Measurements from ENCODE around the gene PFKP. TPM values are rescaled to one million over a fixed set of nuclear protein-coding genes. Genes with fewer than 3 reads are reported as not detected.

PFKP gene
- total RNA-seq, 2 experiments from 2014 or later, result 32.2 to 38.9 TPM

DNA sequence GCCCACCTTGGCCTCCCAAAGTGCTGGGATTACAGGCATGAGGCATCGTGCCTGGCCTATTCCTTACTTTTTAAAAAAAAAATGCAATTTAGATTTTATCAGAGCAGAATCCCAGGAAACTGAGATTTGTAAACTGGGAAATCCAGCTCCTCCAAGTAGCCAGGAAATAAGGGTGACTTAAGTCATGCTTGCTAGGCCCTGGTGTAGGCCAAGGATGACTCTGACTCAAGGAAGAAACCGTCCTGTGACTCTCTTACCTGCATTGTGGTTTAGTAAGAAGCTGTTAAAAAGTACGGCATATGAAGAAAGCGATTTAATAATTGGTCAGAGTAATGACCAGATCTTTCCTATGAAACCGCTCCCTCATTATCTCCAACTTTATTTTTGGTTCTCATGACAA is 10.2 kb downstream of the PFKP start:
- Histone ChIP-seq H3K27ac (ENCODE audit: low read depth in 1 of 2, low read length in 2 of 2) (no peak overlapping the region), H3K36me3 (ENCODE audit: insufficient read depth, low read length) (peaks cover 2% of the 10 kb centered on the region), H3K4me3 (ENCODE audit: low read length) (no peak overlapping the region), H3K27me3 (ENCODE audit: control insufficient read depth in 1 of 2, insufficient read depth in 2 of 2, low read length in 2 of 2) (no peaks in the 10 kb centered on the region), H3K9me3 (ENCODE audit: control insufficient read depth in 1 of 2, insufficient read depth in 1 of 2, low read length in 2 of 2) (no peaks in the 10 kb centered on the region), H3K4me1 (ENCODE audit: insufficient read depth, low read length) (peaks cover 13% of the 10 kb centered on the region)
- Mint-ChIP-seq H3K9me3 (no peaks in the 10 kb centered on the region), H3K27ac (no peak overlapping the region), H3K36me3 (ENCODE audit: low read depth) (peaks cover 18% of the 10 kb centered on the region), H3K4me3 (no peak overlapping the region), H3K27me3 (no peaks in the 10 kb centered on the region), H3K4me1 (ENCODE audit: low read depth) (peaks cover 16% of the 10 kb centered on the region)
- no peak for ATAC-seq (ENCODE audit: poor library complexity)
- intact Hi-C loops (cut with DNase I, micrococcal nuclease), result no loop called here
- ChIA-PET CTCF (no interaction called here), POLR2A (interaction anchor here (0.9 kb wide), 1 partner anchor 9 kb away, joined by 3 read pairs; no protein-coding TSS in a partner anchor)
- TF ChIP-seq, protein P1, sequence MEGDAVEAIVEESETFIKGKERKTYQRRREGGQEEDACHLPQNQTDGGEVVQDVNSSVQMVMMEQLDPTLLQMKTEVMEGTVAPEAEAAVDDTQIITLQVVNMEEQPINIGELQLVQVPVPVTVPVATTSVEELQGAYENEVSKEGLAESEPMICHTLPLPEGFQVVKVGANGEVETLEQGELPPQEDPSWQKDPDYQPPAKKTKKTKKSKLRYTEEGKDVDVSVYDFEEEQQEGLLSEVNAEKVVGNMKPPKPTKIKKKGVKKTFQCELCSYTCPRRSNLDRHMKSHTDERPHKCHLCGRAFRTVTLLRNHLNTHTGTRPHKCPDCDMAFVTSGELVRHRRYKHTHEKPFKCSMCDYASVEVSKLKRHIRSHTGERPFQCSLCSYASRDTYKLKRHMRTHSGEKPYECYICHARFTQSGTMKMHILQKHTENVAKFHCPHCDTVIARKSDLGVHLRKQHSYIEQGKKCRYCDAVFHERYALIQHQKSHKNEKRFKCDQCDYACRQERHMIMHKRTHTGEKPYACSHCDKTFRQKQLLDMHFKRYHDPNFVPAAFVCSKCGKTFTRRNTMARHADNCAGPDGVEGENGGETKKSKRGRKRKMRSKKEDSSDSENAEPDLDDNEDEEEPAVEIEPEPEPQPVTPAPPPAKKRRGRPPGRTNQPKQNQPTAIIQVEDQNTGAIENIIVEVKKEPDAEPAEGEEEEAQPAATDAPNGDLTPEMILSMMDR (IDR thresholded peaks at IDR 0.05), result no peak
- DNase-seq, result no peak

DNA sequence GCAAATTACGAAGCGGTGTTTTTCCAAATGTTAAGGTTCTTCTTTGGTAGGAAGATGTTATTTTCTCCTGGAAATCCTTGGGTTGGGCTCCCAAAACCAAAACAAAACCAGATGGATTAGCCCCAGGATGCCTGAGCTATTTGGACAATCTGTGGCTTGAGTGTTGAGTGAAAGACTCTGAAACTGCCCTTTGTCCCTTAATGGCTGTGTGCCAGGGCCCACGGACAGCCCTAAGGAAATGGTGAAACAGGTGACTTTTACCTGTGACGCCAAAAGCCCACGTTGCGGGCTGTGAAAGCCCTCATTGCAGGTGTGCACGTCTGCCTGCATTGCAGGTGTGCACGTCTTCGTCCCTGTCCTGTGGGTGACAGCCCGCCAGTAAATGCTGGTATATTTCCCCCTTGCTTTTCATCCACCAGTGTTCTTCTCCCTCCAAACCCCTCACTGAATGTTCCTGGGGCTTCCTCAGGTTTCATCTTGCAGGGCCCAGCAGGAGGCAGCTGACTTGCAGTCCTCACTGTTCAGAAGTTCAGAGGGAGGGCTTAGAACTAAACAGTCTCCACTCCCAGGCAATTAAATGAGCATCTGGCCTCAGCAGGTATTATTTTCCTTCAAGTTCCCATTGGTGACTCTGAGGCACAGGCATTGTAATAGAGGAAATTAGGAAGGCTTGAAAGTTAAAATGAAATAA is 10.7 kb downstream of the PFKP start:
- Histone ChIP-seq H3K27ac (ENCODE audit: low read depth in 1 of 2, low read length in 2 of 2) (no peak overlapping the region), H3K27me3 (ENCODE audit: control insufficient read depth in 1 of 2, insufficient read depth in 2 of 2, low read length in 2 of 2) (no peaks in the 10 kb centered on the region), H3K4me1 (ENCODE audit: insufficient read depth, low read length) (peaks cover 10% of the 10 kb centered on the region), H3K4me3 (ENCODE audit: low read length) (no peak overlapping the region), H3K36me3 (ENCODE audit: insufficient read depth, low read length) (peaks cover 2% of the 10 kb centered on the region), H3K9me3 (ENCODE audit: control insufficient read depth in 1 of 2, insufficient read depth in 1 of 2, low read length in 2 of 2) (no peaks in the 10 kb centered on the region)
- peaks cover 23% of the 10 kb centered on the region for H3K36me3 Mint-ChIP-seq (ENCODE audit: low read depth)
- no peaks in the 10 kb centered on the region for H3K27me3 Mint-ChIP-seq
- intact Hi-C loops (cut with DNase I, micrococcal nuclease), result no loop called here
- peaks cover 16% of the 10 kb centered on the region for H3K4me1 Mint-ChIP-seq (ENCODE audit: low read depth)
- ATAC-seq (ENCODE audit: poor library complexity) (no peak), DNase-seq (no peak)
- no peak overlapping the region for H3K27ac Mint-ChIP-seq
- TF ChIP-seq, protein P1 (IDR thresholded peaks at IDR 0.05), result no peak
- CTCF ChIA-PET, result no interaction called here
- no peak overlapping the region for H3K4me3 Mint-ChIP-seq
- no peaks in the 10 kb centered on the region for H3K9me3 Mint-ChIP-seq
- POLR2A ChIA-PET, result interaction anchor here (0.9 kb wide), 1 partner anchor 9 kb away, joined by 3 read pairs; no protein-coding TSS in a partner anchor

GRCh38 chr10:3081383-3081981 is 14.1 kb downstream of the PFKP start:
- no peaks in the 10 kb centered on the region for H3K4me1 ChIP-seq (ENCODE audit: insufficient read depth, low read length)
- TF ChIP-seq, protein P1 (IDR thresholded peaks at IDR 0.05), result no peak
- H3K4me1 Mint-ChIP-seq (ENCODE audit: low read depth), result peaks cover 11% of the 10 kb centered on the region
- H3K27ac ChIP-seq (ENCODE audit: low read depth in 1 of 2, low read length in 2 of 2), result no peak overlapping the region
- H3K36me3 Mint-ChIP-seq (ENCODE audit: low read depth), result peaks cover 42% of the 10 kb centered on the region
- H3K4me3 Mint-ChIP-seq, result no peak overlapping the region
- CTCF ChIA-PET, result no interaction called here
- ATAC-seq (ENCODE audit: poor library complexity), result no peak
- H3K27me3 Mint-ChIP-seq, result no peaks in the 10 kb centered on the region
- H3K36me3 ChIP-seq (ENCODE audit: insufficient read depth, low read length), result peaks cover 7% of the 10 kb centered on the region
- intact Hi-C loops (cut with DNase I, micrococcal nuclease), result no loop called here
- no peaks in the 10 kb centered on the region for H3K9me3 Mint-ChIP-seq
- no peak overlapping the region for H3K4me3 ChIP-seq (ENCODE audit: low read length)
- no peaks in the 10 kb centered on the region for H3K9me3 ChIP-seq (ENCODE audit: control insufficient read depth in 1 of 2, insufficient read depth in 1 of 2, low read length in 2 of 2)
- H3K27me3 ChIP-seq (ENCODE audit: control insufficient read depth in 1 of 2, insufficient read depth in 2 of 2, low read length in 2 of 2), result no peaks in the 10 kb centered on the region
- DNase-seq, result no peak
- peak overlapping the region; percentile 44 for H3K27ac Mint-ChIP-seq
- POLR2A ChIA-PET, result no interaction called here

Measured in CD4-positive, alpha-beta T cell (primary cell).